Measurements from ENCODE around the gene MORN5.

MORN5 gene

DNA sequence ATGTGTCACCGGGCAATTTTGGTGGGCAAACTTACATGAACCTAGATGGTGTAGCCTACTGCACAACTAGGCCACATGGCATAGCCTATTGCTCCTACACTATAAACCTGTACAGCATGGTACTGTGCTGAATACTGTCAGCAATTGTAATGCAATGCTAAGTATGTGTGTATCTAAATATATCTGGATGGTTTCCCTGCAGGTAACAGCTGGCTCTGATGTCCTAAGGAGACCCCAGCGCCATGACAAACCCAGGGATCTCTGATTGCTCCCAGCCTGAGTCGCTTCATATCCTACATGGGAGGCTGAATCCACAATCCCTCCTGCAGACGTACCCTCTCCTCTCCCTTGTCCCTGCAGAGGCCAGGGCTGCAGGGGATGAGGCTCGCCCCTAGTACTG lies 40.0 kb upstream of the MORN5 start:
- Histone ChIP-seq H3K27ac (ENCODE audit: low read depth, low read length) (no peak overlapping the region), H3K4me3 (ENCODE audit: low read length) (no peak overlapping the region), H3K36me3 (ENCODE audit: control insufficient read depth, insufficient read depth, low read length) (no peaks in the 10 kb centered on the region), H3K4me1 (ENCODE audit: control insufficient read depth, insufficient read depth, low read length) (no peaks in the 10 kb centered on the region), H3K27me3 (ENCODE audit: control insufficient read depth, insufficient read depth, low read length) (no peaks in the 10 kb centered on the region), H3K9ac (ENCODE audit: low read length) (no peak overlapping the region)

DNA sequence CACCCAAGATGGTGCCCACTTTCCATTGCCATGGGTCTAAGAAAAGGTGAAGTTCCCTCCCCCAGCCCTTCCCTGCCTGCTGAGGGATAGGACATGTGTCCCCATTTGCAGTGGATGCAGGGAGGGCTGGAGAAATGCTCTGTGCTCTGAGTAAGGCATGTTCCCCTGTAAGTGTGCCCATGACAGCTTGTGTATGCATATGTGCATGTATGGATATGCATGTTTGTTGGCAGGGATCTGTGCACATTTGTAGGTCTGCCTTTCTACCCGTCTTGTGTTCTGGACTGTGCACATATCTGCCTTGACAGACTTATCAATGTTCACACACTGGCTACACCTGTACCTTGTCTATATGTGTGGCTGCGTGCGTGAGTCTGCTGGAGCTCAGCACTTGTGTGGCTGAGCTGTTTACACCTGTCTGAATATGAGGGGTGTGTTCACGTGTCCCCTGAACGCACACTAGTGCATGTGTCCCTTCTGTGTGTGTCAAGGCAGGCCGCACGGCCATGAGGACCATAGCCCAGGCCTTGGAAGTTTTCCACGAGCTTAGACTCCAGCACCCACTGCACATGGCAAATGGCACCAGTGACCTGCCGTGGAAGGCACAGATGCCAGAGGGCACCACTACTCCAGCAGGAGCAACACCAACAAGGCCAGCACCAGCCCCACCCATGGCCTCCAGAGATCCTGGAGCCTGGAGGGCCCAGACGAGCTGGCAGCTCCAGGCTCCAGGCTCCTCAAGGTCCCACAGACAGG lies 39.2 kb upstream of the MORN5 start:
- Histone ChIP-seq H3K4me3 (ENCODE audit: low read length) (no peak overlapping the region), H3K9ac (ENCODE audit: low read length) (no peak overlapping the region), H3K27me3 (ENCODE audit: control insufficient read depth, insufficient read depth, low read length) (peaks cover 2% of the 10 kb centered on the region), H3K4me1 (ENCODE audit: control insufficient read depth, insufficient read depth, low read length) (no peaks in the 10 kb centered on the region), H3K36me3 (ENCODE audit: control insufficient read depth, insufficient read depth, low read length) (no peaks in the 10 kb centered on the region), H3K27ac (ENCODE audit: low read depth, low read length) (no peak overlapping the region)

- no peaks in the 10 kb centered on the region for H3K4me1 ChIP-seq (ENCODE audit: control insufficient read depth, insufficient read depth, low read length)
- no peak overlapping the region for H3K27ac ChIP-seq (ENCODE audit: low read depth, low read length)
- H3K4me3 ChIP-seq (ENCODE audit: low read length), result no peak overlapping the region
- peaks cover 7% of the 10 kb centered on the region for H3K27me3 ChIP-seq (ENCODE audit: control insufficient read depth, insufficient read depth, low read length)
- H3K36me3 ChIP-seq (ENCODE audit: control insufficient read depth, insufficient read depth, low read length), result no peaks in the 10 kb centered on the region
- no peak overlapping the region for H3K9ac ChIP-seq (ENCODE audit: low read length)
These were observed 38.3 kb upstream of the MORN5 start for GRCh38 chr9:122121391-122121790.

DNA sequence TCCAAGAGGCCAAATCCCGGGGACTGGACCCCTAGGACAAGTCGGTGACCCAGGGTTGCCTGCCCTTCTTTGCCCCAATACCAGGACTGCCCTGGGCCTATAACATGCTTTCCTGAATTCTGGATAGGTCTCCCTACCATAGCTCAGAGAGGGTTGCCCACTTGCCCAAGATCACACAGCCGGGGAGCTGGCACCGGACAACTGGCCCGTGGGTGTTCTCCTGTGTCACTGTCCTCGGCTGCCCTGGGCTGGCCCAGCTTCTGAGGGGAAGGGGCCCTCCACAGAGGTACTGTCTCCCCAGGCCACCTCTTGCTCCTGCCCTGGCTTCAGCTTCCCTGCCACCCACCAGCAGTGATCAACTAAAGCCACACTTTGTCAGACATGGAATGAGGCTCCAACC lies 37.8 kb upstream of the MORN5 start:
- Histone ChIP-seq H3K9ac (ENCODE audit: low read length) (no peak overlapping the region), H3K27ac (ENCODE audit: low read depth, low read length) (no peak overlapping the region), H3K27me3 (ENCODE audit: control insufficient read depth, insufficient read depth, low read length) (peaks cover 7% of the 10 kb centered on the region), H3K4me3 (ENCODE audit: low read length) (no peak overlapping the region), H3K4me1 (ENCODE audit: control insufficient read depth, insufficient read depth, low read length) (no peaks in the 10 kb centered on the region), H3K36me3 (ENCODE audit: control insufficient read depth, insufficient read depth, low read length) (no peaks in the 10 kb centered on the region)

DNA sequence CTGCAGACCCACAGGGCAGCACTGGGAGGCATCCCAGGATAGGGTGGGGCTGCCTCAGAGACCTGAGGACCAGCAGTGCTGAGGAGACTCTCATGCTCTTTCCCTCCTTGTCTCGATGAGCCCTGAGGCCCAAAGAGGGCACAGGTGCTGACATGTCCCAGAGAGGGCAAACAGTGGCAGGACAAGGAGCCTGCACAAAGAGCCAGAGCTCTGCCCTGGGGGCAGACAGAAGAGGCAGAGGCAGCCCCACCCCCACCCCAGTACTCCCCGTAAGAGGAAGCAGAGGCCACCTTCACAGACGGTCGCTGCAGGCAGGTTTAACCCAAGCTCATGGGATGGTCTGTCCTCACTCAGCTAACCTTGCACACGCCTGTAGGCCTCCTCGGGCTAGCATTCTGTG lies 37.2 kb upstream of the MORN5 start:
- no peak overlapping the region for H3K4me3 ChIP-seq (ENCODE audit: low read length)
- no peak overlapping the region for H3K27ac ChIP-seq (ENCODE audit: low read depth, low read length)
- no peaks in the 10 kb centered on the region for H3K4me1 ChIP-seq (ENCODE audit: control insufficient read depth, insufficient read depth, low read length)
- H3K27me3 ChIP-seq (ENCODE audit: control insufficient read depth, insufficient read depth, low read length), result peaks cover 7% of the 10 kb centered on the region
- no peaks in the 10 kb centered on the region for H3K36me3 ChIP-seq (ENCODE audit: control insufficient read depth, insufficient read depth, low read length)
- no peak overlapping the region for H3K9ac ChIP-seq (ENCODE audit: low read length)

- H3K9ac ChIP-seq (ENCODE audit: low read length), result no peak overlapping the region
- no peaks in the 10 kb centered on the region for H3K36me3 ChIP-seq (ENCODE audit: control insufficient read depth, insufficient read depth, low read length)
- H3K27me3 ChIP-seq (ENCODE audit: control insufficient read depth, insufficient read depth, low read length), result peaks cover 7% of the 10 kb centered on the region
- no peak overlapping the region for H3K4me3 ChIP-seq (ENCODE audit: low read length)
- H3K27ac ChIP-seq (ENCODE audit: low read depth, low read length), result no peak overlapping the region
- no peaks in the 10 kb centered on the region for H3K4me1 ChIP-seq (ENCODE audit: control insufficient read depth, insufficient read depth, low read length)
These were observed 36.6 kb upstream of the MORN5 start for GRCh38 chr9:122122903-122123632.

GRCh38 chr9:122124048-122124447 lies 35.7 kb upstream of the MORN5 start:
- Histone ChIP-seq H3K9ac (ENCODE audit: low read length) (no peak overlapping the region), H3K4me3 (ENCODE audit: low read length) (no peak overlapping the region), H3K36me3 (ENCODE audit: control insufficient read depth, insufficient read depth, low read length) (no peaks in the 10 kb centered on the region), H3K4me1 (ENCODE audit: control insufficient read depth, insufficient read depth, low read length) (no peaks in the 10 kb centered on the region), H3K27me3 (ENCODE audit: control insufficient read depth, insufficient read depth, low read length) (peaks cover 7% of the 10 kb centered on the region), H3K27ac (ENCODE audit: low read depth, low read length) (no peak overlapping the region)

- Histone ChIP-seq H3K27me3 (ENCODE audit: control insufficient read depth, insufficient read depth, low read length) (peaks cover 7% of the 10 kb centered on the region), H3K27ac (ENCODE audit: low read depth, low read length) (no peak overlapping the region), H3K4me1 (ENCODE audit: control insufficient read depth, insufficient read depth, low read length) (no peaks in the 10 kb centered on the region), H3K4me3 (ENCODE audit: low read length) (no peak overlapping the region), H3K36me3 (ENCODE audit: control insufficient read depth, insufficient read depth, low read length) (no peaks in the 10 kb centered on the region), H3K9ac (ENCODE audit: low read length) (no peak overlapping the region)
These were observed 35.2 kb upstream of the MORN5 start for GRCh38 chr9:122124528-122124927.

DNA sequence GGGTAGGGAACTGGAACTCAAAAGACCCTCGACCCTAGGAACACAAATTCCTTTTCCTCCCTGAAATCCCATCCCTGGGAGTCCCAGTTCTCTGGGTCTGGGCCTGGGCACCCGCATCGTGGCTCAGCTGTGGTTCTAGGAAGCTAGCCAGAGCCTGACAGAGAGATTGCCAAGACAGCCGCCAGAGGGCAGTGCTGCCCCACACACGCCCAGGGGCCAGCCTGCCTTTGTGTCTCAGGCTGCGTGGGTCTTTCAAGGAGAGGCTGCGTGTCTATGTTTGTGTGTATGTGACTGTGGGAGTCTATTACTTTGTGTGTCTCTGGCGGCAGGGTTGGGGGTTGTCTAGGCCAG lies 34.6 kb upstream of the MORN5 start:
- no peaks in the 10 kb centered on the region for H3K4me1 ChIP-seq (ENCODE audit: control insufficient read depth, insufficient read depth, low read length)
- H3K36me3 ChIP-seq (ENCODE audit: control insufficient read depth, insufficient read depth, low read length), result no peaks in the 10 kb centered on the region
- H3K27me3 ChIP-seq (ENCODE audit: control insufficient read depth, insufficient read depth, low read length), result peaks cover 7% of the 10 kb centered on the region
- H3K4me3 ChIP-seq (ENCODE audit: low read length), result no peak overlapping the region
- no peak overlapping the region for H3K9ac ChIP-seq (ENCODE audit: low read length)
- no peak overlapping the region for H3K27ac ChIP-seq (ENCODE audit: low read depth, low read length)

- Histone ChIP-seq H3K4me3 (ENCODE audit: low read length) (no peak overlapping the region), H3K4me1 (ENCODE audit: control insufficient read depth, insufficient read depth, low read length) (no peaks in the 10 kb centered on the region), H3K36me3 (ENCODE audit: control insufficient read depth, insufficient read depth, low read length) (no peaks in the 10 kb centered on the region), H3K27ac (ENCODE audit: low read depth, low read length) (no peak overlapping the region), H3K9ac (ENCODE audit: low read length) (no peak overlapping the region), H3K27me3 (ENCODE audit: control insufficient read depth, insufficient read depth, low read length) (peaks cover 7% of the 10 kb centered on the region)
These were observed 34.0 kb upstream of the MORN5 start for GRCh38 chr9:122125509-122126330.

GRCh38 chr9:122126331-122127261 lies 33.1 kb upstream of the MORN5 start:
- Histone ChIP-seq H3K27me3 (ENCODE audit: control insufficient read depth, insufficient read depth, low read length) (peaks cover 7% of the 10 kb centered on the region), H3K36me3 (ENCODE audit: control insufficient read depth, insufficient read depth, low read length) (no peaks in the 10 kb centered on the region), H3K4me3 (ENCODE audit: low read length) (peak overlapping the region; percentile 49), H3K27ac (ENCODE audit: low read depth, low read length) (no peak overlapping the region), H3K9ac (ENCODE audit: low read length) (no peak overlapping the region), H3K4me1 (ENCODE audit: control insufficient read depth, insufficient read depth, low read length) (peaks cover 3% of the 10 kb centered on the region)

- Histone ChIP-seq H3K27me3 (ENCODE audit: control insufficient read depth, insufficient read depth, low read length) (peaks cover 7% of the 10 kb centered on the region), H3K4me1 (ENCODE audit: control insufficient read depth, insufficient read depth, low read length) (peaks cover 5% of the 10 kb centered on the region), H3K27ac (ENCODE audit: low read depth, low read length) (no peak overlapping the region), H3K9ac (ENCODE audit: low read length) (no peak overlapping the region), H3K36me3 (ENCODE audit: control insufficient read depth, insufficient read depth, low read length) (no peaks in the 10 kb centered on the region), H3K4me3 (ENCODE audit: low read length) (no peak overlapping the region)
These were observed 32.3 kb upstream of the MORN5 start for GRCh38 chr9:122127396-122127798.

Data from rectal smooth muscle tissue (tissue), 1 donor.